Measurements from ENCODE around the gene SIK3.

The SIK3 gene

DNA sequence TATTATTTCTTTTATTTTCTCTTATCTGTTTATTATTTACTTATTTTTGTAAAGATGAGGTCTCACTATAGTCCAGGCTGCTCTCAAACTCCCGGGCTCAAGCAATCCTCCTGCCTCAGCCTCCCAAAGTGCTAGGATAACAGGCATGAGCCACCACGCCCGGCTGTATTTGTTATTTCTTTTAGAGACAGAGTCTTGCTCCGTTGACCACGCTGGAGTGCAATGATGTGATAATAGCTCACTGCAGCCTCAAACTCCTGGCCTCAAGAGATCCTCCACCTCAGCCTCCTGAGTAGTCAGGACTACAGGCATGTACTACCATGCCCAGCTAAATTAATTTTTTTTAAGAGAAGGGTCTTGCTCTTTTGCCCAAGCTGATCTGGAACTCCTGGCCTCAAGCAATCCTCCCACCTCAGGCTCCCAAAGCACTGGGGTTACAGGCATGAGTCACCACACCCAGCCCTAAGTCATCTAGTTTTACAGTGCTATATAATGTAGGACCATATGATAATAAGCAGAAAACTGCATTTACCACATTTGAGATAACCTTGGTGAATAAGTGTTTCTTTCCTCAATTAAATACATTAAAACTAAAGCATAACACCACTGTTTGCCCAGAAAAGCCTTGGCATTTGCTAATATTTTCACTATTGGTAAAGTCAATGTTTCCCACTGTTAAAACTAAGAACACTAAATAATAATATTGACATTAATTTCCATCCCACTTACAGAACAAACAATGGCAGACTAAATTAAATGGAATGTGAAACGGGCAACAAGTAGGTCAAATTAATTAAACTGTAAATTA lies 127.5 kb downstream of the SIK3 start:
- Histone ChIP-seq H3K27ac (ENCODE audit: low read length) (no peak overlapping the region), H3K9me3 (ENCODE audit: insufficient read depth, low read depth, low read length) (no peaks in the 10 kb centered on the region), H3K4me1 (ENCODE audit: insufficient read depth, low read length) (peaks cover 6% of the 10 kb centered on the region; the same call in 1 of the 2 replicates), H3K36me3 (ENCODE audit: insufficient read depth, low read depth, low read length) (no peaks in the 10 kb centered on the region), H3K4me3 (ENCODE audit: low read length) (no peak overlapping the region), H3K27me3 (ENCODE audit: insufficient read depth, low read length) (no peaks in the 10 kb centered on the region), H3K9ac (ENCODE audit: low read depth, low read length) (no peak overlapping the region)

DNA sequence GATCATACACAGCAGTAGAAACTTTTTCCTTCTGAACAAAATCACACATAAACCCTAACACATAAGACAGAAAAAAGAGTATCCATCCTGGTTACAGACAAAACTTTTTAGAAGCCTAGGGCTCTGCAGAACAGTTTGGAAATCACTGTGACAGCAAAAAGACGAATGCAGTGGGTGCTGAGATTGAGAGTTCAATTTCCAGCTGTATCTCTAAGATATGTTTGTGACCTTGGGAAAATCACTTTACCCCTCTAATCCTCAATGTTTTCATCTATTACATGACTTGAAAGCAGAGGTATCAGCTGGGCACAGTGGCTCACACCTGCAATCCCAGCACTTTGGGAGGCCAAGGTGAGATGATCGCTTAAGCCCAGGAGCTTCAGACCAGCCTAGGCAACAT lies 128.5 kb downstream of the SIK3 start:
- Histone ChIP-seq H3K9ac (ENCODE audit: low read depth, low read length) (no peak overlapping the region), H3K27me3 (ENCODE audit: insufficient read depth, low read length) (no peaks in the 10 kb centered on the region), H3K36me3 (ENCODE audit: insufficient read depth, low read depth, low read length) (no peaks in the 10 kb centered on the region), H3K4me3 (ENCODE audit: low read length) (no peak overlapping the region), H3K4me1 (ENCODE audit: insufficient read depth, low read length) (peaks cover 6% of the 10 kb centered on the region; the same call in 1 of the 2 replicates), H3K9me3 (ENCODE audit: insufficient read depth, low read depth, low read length) (no peaks in the 10 kb centered on the region), H3K27ac (ENCODE audit: low read length) (no peak overlapping the region)

DNA sequence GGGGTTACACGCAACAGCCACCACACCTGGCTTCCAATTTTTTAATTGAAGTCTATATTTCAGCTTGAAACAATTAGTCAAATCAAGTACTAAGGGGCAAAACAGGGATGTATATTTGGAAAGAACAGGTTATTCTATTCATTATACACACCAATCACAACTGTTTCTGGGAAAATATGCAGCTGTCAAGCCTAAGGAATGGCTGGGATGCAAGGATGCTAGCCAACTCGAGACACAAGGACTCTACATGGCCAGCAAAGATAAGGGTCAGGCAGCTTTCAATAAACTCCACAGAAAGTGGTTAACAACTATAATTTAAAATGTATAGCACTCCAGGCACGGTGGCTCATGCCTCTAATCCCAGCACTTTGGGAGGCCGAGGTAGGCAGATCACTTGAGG lies 134.0 kb downstream of the SIK3 start:
- H3K27ac ChIP-seq (ENCODE audit: low read length), result no peak overlapping the region
- H3K4me1 ChIP-seq (ENCODE audit: insufficient read depth, low read length), result peaks cover 8% of the 10 kb centered on the region
- no peak overlapping the region for H3K4me3 ChIP-seq (ENCODE audit: low read length)
- no peaks in the 10 kb centered on the region for H3K27me3 ChIP-seq (ENCODE audit: insufficient read depth, low read length)
- no peaks in the 10 kb centered on the region for H3K36me3 ChIP-seq (ENCODE audit: insufficient read depth, low read depth, low read length)
- H3K9ac ChIP-seq (ENCODE audit: low read depth, low read length), result no peak overlapping the region
- H3K9me3 ChIP-seq (ENCODE audit: insufficient read depth, low read depth, low read length), result no peaks in the 10 kb centered on the region

DNA sequence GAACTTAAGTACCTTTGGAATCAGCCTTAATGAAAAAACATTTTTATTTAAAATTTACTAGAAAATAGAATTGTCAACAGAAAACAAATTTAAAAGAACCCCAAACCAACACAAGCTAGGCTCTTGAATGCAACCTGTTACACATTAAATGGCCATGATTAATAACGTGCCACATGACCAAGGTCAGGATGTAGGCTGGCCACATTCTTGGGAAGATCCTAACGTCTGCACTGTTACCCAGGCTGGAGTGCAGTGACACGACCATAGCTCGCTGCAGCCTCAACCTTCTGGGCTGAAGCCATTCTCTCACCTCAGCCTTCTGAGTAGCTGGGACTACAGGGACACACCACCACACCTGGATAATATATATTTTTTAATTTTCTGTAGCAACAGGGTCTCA lies 134.4 kb downstream of the SIK3 start:
- no peak overlapping the region for H3K27ac ChIP-seq (ENCODE audit: low read length)
- H3K4me3 ChIP-seq (ENCODE audit: low read length), result no peak overlapping the region
- H3K36me3 ChIP-seq (ENCODE audit: insufficient read depth, low read depth, low read length), result no peaks in the 10 kb centered on the region
- H3K9me3 ChIP-seq (ENCODE audit: insufficient read depth, low read depth, low read length), result no peaks in the 10 kb centered on the region
- H3K9ac ChIP-seq (ENCODE audit: low read depth, low read length), result no peak overlapping the region
- H3K27me3 ChIP-seq (ENCODE audit: insufficient read depth, low read length), result no peaks in the 10 kb centered on the region
- H3K4me1 ChIP-seq (ENCODE audit: insufficient read depth, low read length), result peaks cover 8% of the 10 kb centered on the region

GRCh38 chr11:116962108-116962507 lies 136.1 kb downstream of the SIK3 start:
- no peaks in the 10 kb centered on the region for H3K27me3 ChIP-seq (ENCODE audit: insufficient read depth, low read length)
- H3K9me3 ChIP-seq (ENCODE audit: insufficient read depth, low read depth, low read length), result no peaks in the 10 kb centered on the region
- peaks cover 8% of the 10 kb centered on the region for H3K4me1 ChIP-seq (ENCODE audit: insufficient read depth, low read length)
- H3K27ac ChIP-seq (ENCODE audit: low read length), result no peak overlapping the region
- H3K9ac ChIP-seq (ENCODE audit: low read depth, low read length), result no peak overlapping the region
- no peak overlapping the region for H3K4me3 ChIP-seq (ENCODE audit: low read length)
- H3K36me3 ChIP-seq (ENCODE audit: insufficient read depth, low read depth, low read length), result no peaks in the 10 kb centered on the region

GRCh38 chr11:116960930-116961329 lies 137.3 kb downstream of the SIK3 start:
- H3K27me3 ChIP-seq (ENCODE audit: insufficient read depth, low read length), result no peaks in the 10 kb centered on the region
- H3K4me1 ChIP-seq (ENCODE audit: insufficient read depth, low read length), result peaks cover 8% of the 10 kb centered on the region
- no peaks in the 10 kb centered on the region for H3K9me3 ChIP-seq (ENCODE audit: insufficient read depth, low read depth, low read length)
- no peaks in the 10 kb centered on the region for H3K36me3 ChIP-seq (ENCODE audit: insufficient read depth, low read depth, low read length)
- H3K4me3 ChIP-seq (ENCODE audit: low read length), result no peak overlapping the region
- no peak overlapping the region for H3K9ac ChIP-seq (ENCODE audit: low read depth, low read length)
- H3K27ac ChIP-seq (ENCODE audit: low read length), result no peak overlapping the region

- H3K9ac ChIP-seq (ENCODE audit: low read depth, low read length), result no peak overlapping the region
- H3K4me1 ChIP-seq (ENCODE audit: insufficient read depth, low read length), result peaks cover 8% of the 10 kb centered on the region
- H3K27ac ChIP-seq (ENCODE audit: low read length), result no peak overlapping the region
- H3K36me3 ChIP-seq (ENCODE audit: insufficient read depth, low read depth, low read length), result peaks cover 12% of the 10 kb centered on the region; the same call in 1 of the 2 replicates
- no peaks in the 10 kb centered on the region for H3K27me3 ChIP-seq (ENCODE audit: insufficient read depth, low read length)
- H3K9me3 ChIP-seq (ENCODE audit: insufficient read depth, low read depth, low read length), result no peaks in the 10 kb centered on the region
- H3K4me3 ChIP-seq (ENCODE audit: low read length), result no peak overlapping the region
Observed at GRCh38 chr11:116958246-116958645, 140.0 kb downstream of the SIK3 start.

- no peak overlapping the region for H3K27ac ChIP-seq (ENCODE audit: low read length)
- peaks cover 12% of the 10 kb centered on the region; the same call in 1 of the 2 replicates for H3K36me3 ChIP-seq (ENCODE audit: insufficient read depth, low read depth, low read length)
- H3K4me1 ChIP-seq (ENCODE audit: insufficient read depth, low read length), result peaks cover 1% of the 10 kb centered on the region
- no peak overlapping the region for H3K9ac ChIP-seq (ENCODE audit: low read depth, low read length)
- H3K9me3 ChIP-seq (ENCODE audit: insufficient read depth, low read depth, low read length), result no peaks in the 10 kb centered on the region
- H3K4me3 ChIP-seq (ENCODE audit: low read length), result no peak overlapping the region
- H3K27me3 ChIP-seq (ENCODE audit: insufficient read depth, low read length), result no peaks in the 10 kb centered on the region
Observed at GRCh38 chr11:116955949-116956348, 142.3 kb downstream of the SIK3 start.

DNA sequence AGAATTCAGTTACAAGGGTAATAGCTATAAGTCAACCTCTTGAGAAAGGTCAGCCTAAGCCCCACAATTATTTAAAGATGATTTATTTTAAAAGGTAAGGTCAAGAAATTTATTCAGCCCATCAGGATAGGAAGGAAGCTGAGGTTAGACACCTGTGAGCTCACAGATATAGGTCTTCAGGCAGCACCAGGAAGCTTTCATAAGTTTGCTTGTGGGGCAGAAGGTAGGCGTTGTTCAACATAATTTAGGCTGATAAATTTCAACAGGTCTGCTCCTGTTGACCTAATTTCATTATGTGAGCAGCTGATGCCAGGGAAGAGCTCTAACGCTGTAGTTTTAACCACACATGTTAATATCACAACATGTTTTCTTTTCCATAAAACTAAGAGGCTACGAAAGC lies 142.7 kb downstream of the SIK3 start:
- no peaks in the 10 kb centered on the region for H3K4me1 ChIP-seq (ENCODE audit: insufficient read depth, low read length)
- no peak overlapping the region for H3K9ac ChIP-seq (ENCODE audit: low read depth, low read length)
- no peaks in the 10 kb centered on the region for H3K9me3 ChIP-seq (ENCODE audit: insufficient read depth, low read depth, low read length)
- no peaks in the 10 kb centered on the region for H3K27me3 ChIP-seq (ENCODE audit: insufficient read depth, low read length)
- no peak overlapping the region for H3K27ac ChIP-seq (ENCODE audit: low read length)
- H3K36me3 ChIP-seq (ENCODE audit: insufficient read depth, low read depth, low read length), result peaks cover 16% of the 10 kb centered on the region; the same call in 1 of the 2 replicates
- no peak overlapping the region for H3K4me3 ChIP-seq (ENCODE audit: low read length)

DNA sequence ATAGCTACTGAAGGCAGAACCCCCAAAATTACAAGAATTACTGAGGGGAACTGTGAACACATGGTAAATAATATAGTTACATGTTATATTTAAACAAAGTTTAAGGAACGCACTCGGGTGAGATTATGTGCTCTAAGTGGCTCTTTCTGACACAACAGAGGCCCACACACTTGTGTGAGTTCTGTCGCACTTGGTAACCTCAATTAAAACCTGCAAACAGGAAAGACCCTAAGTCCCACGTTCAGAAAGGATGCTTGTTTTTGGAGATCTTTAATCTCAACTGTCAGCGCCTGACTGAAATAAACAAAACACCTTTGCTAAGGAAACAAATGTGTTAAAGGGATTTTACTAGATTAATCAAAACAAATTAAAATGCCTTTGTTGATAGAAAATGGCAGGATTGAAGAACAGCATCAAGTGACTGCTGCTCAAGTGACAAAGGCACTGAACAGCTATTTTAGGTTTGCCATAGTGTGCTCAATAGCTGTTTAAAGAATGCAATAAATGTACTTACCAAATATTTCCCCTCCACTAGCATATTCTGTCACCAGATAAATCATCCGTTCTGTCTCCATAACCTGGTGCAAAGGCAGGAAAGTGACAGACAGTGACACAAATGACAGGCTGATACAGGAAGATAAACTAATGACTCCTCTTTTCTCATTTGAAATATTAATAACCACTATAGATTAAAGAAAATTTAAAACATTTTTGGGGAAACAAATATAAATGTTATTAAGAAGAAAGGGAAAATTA lies 144.5 kb downstream of the SIK3 start:
- Histone ChIP-seq H3K36me3 (ENCODE audit: insufficient read depth, low read depth, low read length) (peaks cover 27% of the 10 kb centered on the region), H3K9me3 (ENCODE audit: insufficient read depth, low read depth, low read length) (no peaks in the 10 kb centered on the region), H3K9ac (ENCODE audit: low read depth, low read length) (no peak overlapping the region), H3K4me3 (ENCODE audit: low read length) (no peak overlapping the region), H3K4me1 (ENCODE audit: insufficient read depth, low read length) (no peaks in the 10 kb centered on the region), H3K27me3 (ENCODE audit: insufficient read depth, low read length) (no peaks in the 10 kb centered on the region), H3K27ac (ENCODE audit: low read length) (no peak overlapping the region)

- no peak overlapping the region for H3K4me3 ChIP-seq (ENCODE audit: low read length)
- H3K4me1 ChIP-seq (ENCODE audit: insufficient read depth, low read length), result no peaks in the 10 kb centered on the region
- no peak overlapping the region for H3K27ac ChIP-seq (ENCODE audit: low read length)
- H3K9me3 ChIP-seq (ENCODE audit: insufficient read depth, low read depth, low read length), result no peaks in the 10 kb centered on the region
- no peak overlapping the region for H3K9ac ChIP-seq (ENCODE audit: low read depth, low read length)
- peaks cover 27% of the 10 kb centered on the region for H3K36me3 ChIP-seq (ENCODE audit: insufficient read depth, low read depth, low read length)
- no peaks in the 10 kb centered on the region for H3K27me3 ChIP-seq (ENCODE audit: insufficient read depth, low read length)
Observed at GRCh38 chr11:116951762-116952161, 146.5 kb downstream of the SIK3 start.

- no peaks in the 10 kb centered on the region for H3K9me3 ChIP-seq (ENCODE audit: insufficient read depth, low read depth, low read length)
- H3K4me3 ChIP-seq (ENCODE audit: low read length), result no peak overlapping the region
- no peak overlapping the region for H3K9ac ChIP-seq (ENCODE audit: low read depth, low read length)
- no peak overlapping the region for H3K27ac ChIP-seq (ENCODE audit: low read length)
- no peaks in the 10 kb centered on the region for H3K27me3 ChIP-seq (ENCODE audit: insufficient read depth, low read length)
- H3K4me1 ChIP-seq (ENCODE audit: insufficient read depth, low read length), result no peaks in the 10 kb centered on the region
- peaks cover 27% of the 10 kb centered on the region for H3K36me3 ChIP-seq (ENCODE audit: insufficient read depth, low read depth, low read length)
Observed at GRCh38 chr11:116950210-116950609, 148.0 kb downstream of the SIK3 start.
